ENCODE results near the gene NHSL1.

Gene NHSL1

GRCh38 chr6:138522611-138523010, 23.3 kb upstream of the NHSL1 start:
- Histone ChIP-seq H3K9me3 (ENCODE audit: low read length) (no peaks in the 10 kb centered on the region), H3K9me2 (ENCODE audit: low read depth, low read length) (no peaks in the 10 kb centered on the region), H3K27me3 (ENCODE audit: insufficient read depth, low read length) (no peaks in the 10 kb centered on the region), H3K27ac (ENCODE audit: low read depth, low read length, poor library complexity, severe bottlenecking) (no peak overlapping the region), H3K79me2 (ENCODE audit: insufficient read depth, low read length) (no peaks in the 10 kb centered on the region), H3F3A (ENCODE audit: insufficient read depth, low read length) (no peaks in the 10 kb centered on the region), H4K20me1 (ENCODE audit: insufficient read depth, low read length) (no peaks in the 10 kb centered on the region), H2AFZ (ENCODE audit: low read length) (no peak overlapping the region), H3K4me3 (ENCODE audit: low read depth, low read length, poor library complexity, severe bottlenecking) (no peak overlapping the region), H3K9ac (ENCODE audit: low read length) (no peak overlapping the region), H3K36me3 (ENCODE audit: insufficient read depth, low read length) (no peaks in the 10 kb centered on the region), H3K4me1 (ENCODE audit: insufficient read depth, low read length, severe bottlenecking) (no peaks in the 10 kb centered on the region), H3K4me2 (ENCODE audit: low read length) (no peak overlapping the region)
- TF ChIP-seq CTCF (IDR thresholded peaks at IDR 0.05; ENCODE audit: low read length) (no peak), EZH2 (IDR thresholded peaks at IDR 0.05; ENCODE audit: borderline replicate concordance, low read length) (no peak)

GRCh38 chr6:138521790-138522189, 22.5 kb upstream of the NHSL1 start:
- Histone ChIP-seq H3K9me2 (ENCODE audit: low read depth, low read length) (no peaks in the 10 kb centered on the region), H3K9ac (ENCODE audit: low read length) (no peak overlapping the region), H3K36me3 (ENCODE audit: insufficient read depth, low read length) (no peaks in the 10 kb centered on the region), H3K9me3 (ENCODE audit: low read length) (no peaks in the 10 kb centered on the region), H3K4me2 (ENCODE audit: low read length) (no peak overlapping the region), H4K20me1 (ENCODE audit: insufficient read depth, low read length) (no peaks in the 10 kb centered on the region), H3K27me3 (ENCODE audit: insufficient read depth, low read length) (no peaks in the 10 kb centered on the region), H3K27ac (ENCODE audit: low read depth, low read length, poor library complexity, severe bottlenecking) (no peak overlapping the region), H3K4me1 (ENCODE audit: insufficient read depth, low read length, severe bottlenecking) (no peaks in the 10 kb centered on the region), H2AFZ (ENCODE audit: low read length) (no peak overlapping the region), H3K4me3 (ENCODE audit: low read depth, low read length, poor library complexity, severe bottlenecking) (no peak overlapping the region), H3K79me2 (ENCODE audit: insufficient read depth, low read length) (no peaks in the 10 kb centered on the region), H3F3A (ENCODE audit: insufficient read depth, low read length) (no peaks in the 10 kb centered on the region)
- no peak for TF ChIP-seq EZH2 (IDR thresholded peaks at IDR 0.05; ENCODE audit: borderline replicate concordance, low read length)
- no peak for TF ChIP-seq CTCF (IDR thresholded peaks at IDR 0.05; ENCODE audit: low read length)

GRCh38 chr6:138520463-138520862, 21.2 kb upstream of the NHSL1 start:
- Histone ChIP-seq H3K4me2 (ENCODE audit: low read length) (no peak overlapping the region), H3K79me2 (ENCODE audit: insufficient read depth, low read length) (no peaks in the 10 kb centered on the region), H3K27me3 (ENCODE audit: insufficient read depth, low read length) (no peaks in the 10 kb centered on the region), H3K9ac (ENCODE audit: low read length) (no peak overlapping the region), H3K27ac (ENCODE audit: low read depth, low read length, poor library complexity, severe bottlenecking) (no peak overlapping the region), H3K4me3 (ENCODE audit: low read depth, low read length, poor library complexity, severe bottlenecking) (no peak overlapping the region), H3K36me3 (ENCODE audit: insufficient read depth, low read length) (no peaks in the 10 kb centered on the region), H3K4me1 (ENCODE audit: insufficient read depth, low read length, severe bottlenecking) (no peaks in the 10 kb centered on the region), H3F3A (ENCODE audit: insufficient read depth, low read length) (no peaks in the 10 kb centered on the region), H3K9me3 (ENCODE audit: low read length) (no peaks in the 10 kb centered on the region), H4K20me1 (ENCODE audit: insufficient read depth, low read length) (no peaks in the 10 kb centered on the region), H2AFZ (ENCODE audit: low read length) (no peak overlapping the region), H3K9me2 (ENCODE audit: low read depth, low read length) (no peaks in the 10 kb centered on the region)
- TF ChIP-seq EZH2 (IDR thresholded peaks at IDR 0.05; ENCODE audit: borderline replicate concordance, low read length) = no peak
- peak; percentile 37; the same call in 1 of the 2 replicates for TF ChIP-seq CTCF (IDR thresholded peaks at IDR 0.05; ENCODE audit: low read length)
